Esophagus muscularis mucosa (tissue), 4 donors: ENCODE data around the gene CHCHD6. TPM values are rescaled to one million over a fixed set of nuclear protein-coding genes. Genes with fewer than 3 reads are reported as not detected.
"Not testable (repeated sequence)": the region's sequence is repeated elsewhere in the genome, so short reads cannot be mapped to it uniquely, and the experiment has no call there.

ENCODE experiments used
- DNase-seq: peaks from one replicate; pipeline ENCODE4 v3.0.0-alpha.2; 2017; ENCODE audit errors: extremely low spot score
- H3K27ac ChIP-seq, 4 donors: fragments of 200-600 bp; sonication (generic); replicated peaks in 1 of 4; 1 replicate in 3 of 4; 2 replicates in 1 of 4; pipeline ENCODE4 v1.5.1; 2016 to 2019; ENCODE audit warnings: mild to moderate bottlenecking in 1 of 4
- H3K27me3 ChIP-seq, 4 donors: fragments of 200-600 bp; sonication (generic); one replicate each; pipeline versions ENCODE4 v1.5.1 to v1.6.0; 2016 to 2019
- H3K36me3 ChIP-seq, 4 donors: fragments of 200-600 bp; sonication (generic); one replicate each; pipeline ENCODE4 v1.5.1; 2016 to 2019
- H3K4me1 ChIP-seq, 4 donors: fragments of 200-600 bp; sonication (generic); one replicate each; pipeline ENCODE4 v1.5.1; 2016 to 2019
- H3K4me3 ChIP-seq, 4 donors: fragments of 200-600 bp; sonication (generic); 1 replicate in 2 of 4; 2 replicates in 2 of 4; pipeline ENCODE4 v1.5.1; 2016 to 2019; ENCODE audit warnings: mild to moderate bottlenecking in 4 of 4, moderate library complexity in 1 of 4
- H3K9me3 ChIP-seq, 4 donors: fragments of 200-600 bp; sonication (generic); 1 replicate in 3 of 4; 2 replicates in 1 of 4; pipeline ENCODE4 v1.5.1; 2016 to 2019
- EP300 ChIP-seq: sonication (generic); formaldehyde crosslinking; IDR thresholded peaks from one replicate; pipeline ENCODE4 v1.6.1; 2017; ENCODE audit warnings: antibody characterized with exemption
- POLR2A ChIP-seq: fragments of 450-650 bp; IDR thresholded peaks from one replicate; pipeline ENCODE4 v1.6.1; 2017; ENCODE audit warnings: antibody characterized with exemption, moderate library complexity, mild to moderate bottlenecking, low read depth
- POLR2AphosphoS5 ChIP-seq, 2 donors: sonication (generic); formaldehyde crosslinking; IDR thresholded peaks; one replicate each; pipeline ENCODE4 v1.6.1; 2017; ENCODE audit warnings: antibody characterized with exemption in 2 of 2
- WGBS: methylation state at CpG from one replicate; pipeline ENCODE4 v1.1.5; 2018; 5-methylcytosine and 5-hydroxymethylcytosine counted together
- intact Hi-C: fragments of 100-400 bp; cut with DNase I; formaldehyde crosslinking; loops from one replicate; pipeline ENCODE4 v1.15.1; 2023
- total RNA-seq, 4 donors: library from RNA; depleted of rRNA; stranded (reverse); fragments of >200 nt; gene quantifications; one replicate each; pipeline versions ENCODE4 v1.1.0 to v1.2.1, GENCODE V29; 2016
- TF ChIP-seq, protein P1 (sequence below), 3 experiments: fragments of 200-600 bp in 2 of 3; fragments of 450-650 bp in 1 of 3; sonication (generic) in 2 of 3; IDR thresholded peaks; one replicate each; pipeline ENCODE4 v1.5.1; 2017 to 2019; ENCODE audit warnings: antibody characterized with exemption in 3 of 3, mild to moderate bottlenecking in 2 of 3, moderate library complexity in 1 of 3

CHCHD6 gene
- total RNA-seq, 4 donors from 2014 or later = 10.3 to 13.4 (median 12.1) TPM

DNA sequence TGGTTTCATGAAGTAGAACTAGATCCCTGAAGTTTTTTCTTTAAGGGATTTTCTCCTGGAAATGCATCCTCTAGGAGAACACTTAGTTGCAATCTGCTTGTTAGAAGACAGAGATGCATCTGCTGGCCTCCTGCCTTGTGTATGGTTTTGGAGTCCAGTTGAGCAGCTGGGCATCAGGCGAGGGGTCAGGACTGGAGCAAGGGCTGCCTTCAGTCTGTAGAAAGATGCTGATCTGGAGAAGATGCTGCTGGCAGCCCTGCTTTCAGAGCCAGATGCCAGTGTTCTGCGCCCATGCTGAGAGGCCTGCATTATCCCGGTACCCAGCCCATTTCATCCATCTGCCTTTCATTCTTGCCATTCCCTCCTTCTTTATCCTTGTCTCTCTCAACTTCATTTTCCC, 77.4 kb downstream of the CHCHD6 start:
- WGBS = 74% methylated on average over 3 of the region's 3 CpGs
- TF ChIP-seq POLR2AphosphoS5 (IDR thresholded peaks at IDR 0.05) (no peak), POLR2A (no peak), EP300 (no peak)
- TF ChIP-seq, protein P1, sequence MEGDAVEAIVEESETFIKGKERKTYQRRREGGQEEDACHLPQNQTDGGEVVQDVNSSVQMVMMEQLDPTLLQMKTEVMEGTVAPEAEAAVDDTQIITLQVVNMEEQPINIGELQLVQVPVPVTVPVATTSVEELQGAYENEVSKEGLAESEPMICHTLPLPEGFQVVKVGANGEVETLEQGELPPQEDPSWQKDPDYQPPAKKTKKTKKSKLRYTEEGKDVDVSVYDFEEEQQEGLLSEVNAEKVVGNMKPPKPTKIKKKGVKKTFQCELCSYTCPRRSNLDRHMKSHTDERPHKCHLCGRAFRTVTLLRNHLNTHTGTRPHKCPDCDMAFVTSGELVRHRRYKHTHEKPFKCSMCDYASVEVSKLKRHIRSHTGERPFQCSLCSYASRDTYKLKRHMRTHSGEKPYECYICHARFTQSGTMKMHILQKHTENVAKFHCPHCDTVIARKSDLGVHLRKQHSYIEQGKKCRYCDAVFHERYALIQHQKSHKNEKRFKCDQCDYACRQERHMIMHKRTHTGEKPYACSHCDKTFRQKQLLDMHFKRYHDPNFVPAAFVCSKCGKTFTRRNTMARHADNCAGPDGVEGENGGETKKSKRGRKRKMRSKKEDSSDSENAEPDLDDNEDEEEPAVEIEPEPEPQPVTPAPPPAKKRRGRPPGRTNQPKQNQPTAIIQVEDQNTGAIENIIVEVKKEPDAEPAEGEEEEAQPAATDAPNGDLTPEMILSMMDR (IDR thresholded peaks at IDR 0.05) = no peak
- Histone ChIP-seq H3K27me3 (no peaks in the 10 kb centered on the region), H3K4me1 (peaks cover 0 to 16% (median 7%) of the 10 kb centered on the region in 4 donors), H3K9me3 (no peaks in the 10 kb centered on the region), H3K27ac (peak overlapping the region in 3 of 4 donors; percentile 3 to 57 (median 41)), H3K4me3 (no peak overlapping the region), H3K36me3 (no peaks in the 10 kb centered on the region)
- DNase-seq = no peak
- intact Hi-C loops = no loop called here

DNA sequence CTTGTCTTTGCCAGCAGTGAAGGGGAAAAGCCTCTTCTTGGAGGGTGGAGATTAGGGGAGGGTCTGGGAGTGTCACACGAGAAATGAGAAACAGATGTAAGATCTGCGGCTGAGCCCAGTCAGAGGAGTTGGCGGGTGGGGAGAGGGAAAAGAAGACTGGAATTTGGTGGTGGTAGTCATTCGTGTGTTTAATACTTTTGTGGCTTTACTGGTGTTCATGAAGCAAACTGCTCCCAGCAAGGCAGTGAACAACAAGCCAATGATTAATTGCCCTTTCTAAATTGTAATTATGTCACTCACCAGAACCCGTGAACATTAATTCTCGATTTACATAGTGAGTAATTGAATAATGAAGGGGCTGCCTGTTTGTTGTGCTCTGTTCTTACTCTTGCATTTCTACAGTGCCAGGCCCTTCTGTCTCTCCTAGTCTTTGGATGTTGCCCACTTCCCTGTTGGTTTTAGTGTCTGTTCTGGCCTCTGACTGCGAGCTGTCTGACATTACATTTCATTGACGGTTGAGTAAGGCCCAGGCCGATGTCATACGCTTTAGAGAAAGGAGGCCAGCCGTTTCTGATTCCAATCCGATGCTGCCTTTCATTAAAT, 78.0 kb downstream of the CHCHD6 start:
- no peaks in the 10 kb centered on the region for H3K27me3 ChIP-seq
- no peak for DNase-seq
- intact Hi-C loops = no loop called here
- no peak overlapping the region for H3K4me3 ChIP-seq
- TF ChIP-seq, protein P1 (IDR thresholded peaks at IDR 0.05) = no peak
- TF ChIP-seq POLR2AphosphoS5 (IDR thresholded peaks at IDR 0.05) = peak in 1 of 2 donors; percentile 21
- peak overlapping the region; percentile 3 to 57 (median 46) for H3K27ac ChIP-seq
- no peaks in the 10 kb centered on the region for H3K36me3 ChIP-seq
- WGBS = 63% methylated on average over 12 of the region's 12 CpGs
- peaks cover 0 to 16% (median 7%) of the 10 kb centered on the region in 4 donors for H3K4me1 ChIP-seq
- no peaks in the 10 kb centered on the region for H3K9me3 ChIP-seq

GRCh38 chr3:126782536-126782935, 78.5 kb downstream of the CHCHD6 start:
- H3K27ac ChIP-seq = peak overlapping the region; percentile 3 to 57 (median 46)
- H3K27me3 ChIP-seq = no peaks in the 10 kb centered on the region
- DNase-seq = no peak
- no peaks in the 10 kb centered on the region for H3K9me3 ChIP-seq
- 68% methylated on average over 3 of the region's 3 CpGs for WGBS
- H3K4me1 ChIP-seq = peaks cover 0 to 16% (median 7%) of the 10 kb centered on the region in 4 donors
- H3K36me3 ChIP-seq = no peaks in the 10 kb centered on the region
- H3K4me3 ChIP-seq = no peak overlapping the region
- intact Hi-C loops = no loop called here
- TF ChIP-seq, protein P1 (IDR thresholded peaks at IDR 0.05) = no peak
- TF ChIP-seq POLR2AphosphoS5 (IDR thresholded peaks at IDR 0.05) = no peak
- TF ChIP-seq EP300 = no peak
- TF ChIP-seq POLR2A = no peak

- no peaks in the 10 kb centered on the region for H3K27me3 ChIP-seq
- intact Hi-C loops = no loop called here
- H3K36me3 ChIP-seq = no peaks in the 10 kb centered on the region
- H3K4me1 ChIP-seq = peaks cover 0 to 16% (median 7%) of the 10 kb centered on the region in 4 donors
- WGBS = 73% methylated on average over 2 of the region's 2 CpGs
- no peaks in the 10 kb centered on the region for H3K9me3 ChIP-seq
- no peak overlapping the region for H3K4me3 ChIP-seq
- DNase-seq = no peak
- H3K27ac ChIP-seq = no peak overlapping the region
- TF ChIP-seq, protein P1 (IDR thresholded peaks at IDR 0.05) = no peak
- TF ChIP-seq POLR2AphosphoS5 (IDR thresholded peaks at IDR 0.05) (no peak), POLR2A (no peak), EP300 (no peak)
These were observed 80.2 kb downstream of the CHCHD6 start for GRCh38 chr3:126784254-126784653.

- DNase-seq, H3K4me1 ChIP-seq, H3K27ac ChIP-seq, H3K9me3 ChIP-seq, H3K36me3 ChIP-seq, H3K4me3 ChIP-seq, H3K27me3 ChIP-seq, intact Hi-C loops: not testable (repeated sequence)
- whole genome bisulfite sequencing = 89% methylated on average over 7 of the region's 7 CpGs
These were observed 87.3 kb downstream of the CHCHD6 start for GRCh38 chr3:126791320-126791719.
